HL-60 (cell line): ENCODE data around the gene NUAK2.
"Not testable (repeated sequence)": the region's sequence is repeated elsewhere in the genome, so short reads cannot be mapped to it uniquely, and the experiment has no call there.

ENCODE experiments used
- DNase-seq, 2 experiments: peaks; one replicate each; pipeline ENCODE4 v3.0.0-alpha.2; 2010 to 2020; ENCODE audit warnings: low read depth in 1 of 2, low spot score in 1 of 2
- H3K27ac ChIP-seq: fragments of 250-450 bp; sonication (Bioruptor Pico); replicated peaks from 2 replicates; pipeline ENCODE4 v1.5.1; 2020; ENCODE audit warnings: mild to moderate bottlenecking, moderate library complexity
- H3K27me3 ChIP-seq: fragments of 250-450 bp; sonication (Bioruptor Pico); 2 replicates; pipeline ENCODE4 v1.5.1; 2021; ENCODE audit warnings: mild to moderate bottlenecking, moderate library complexity; ENCODE audit not compliant: insufficient read depth, poor library complexity, severe bottlenecking
- H3K4me3 ChIP-seq: replicated peaks from 2 replicates; pipeline ENCODE4 v1.5.1; 2011; ENCODE audit warnings: mild to moderate bottlenecking, control low read depth, low read length; ENCODE audit not compliant: insufficient read depth
- GABPA ChIP-seq: IDR thresholded peaks from 2 replicates; pipeline ENCODE4 v1.6.1; 2012; ENCODE audit warnings: low read depth
- POLR2AphosphoS5 ChIP-seq: IDR thresholded peaks from 2 replicates; pipeline ENCODE4 v1.6.1; 2012; ENCODE audit warnings: low read depth
- SPI1 ChIP-seq: IDR thresholded peaks from 2 replicates; pipeline ENCODE4 v1.6.1; 2012; ENCODE audit warnings: low read depth, mild to moderate bottlenecking, borderline replicate concordance
- TF ChIP-seq, protein P1 (sequence below): IDR thresholded peaks from one replicate; pipeline ENCODE4 v1.5.1; 2011; ENCODE audit warnings: low read length, control low read depth, inconsistent platforms; ENCODE audit not compliant: insufficient read depth
- TF ChIP-seq, protein P2 (sequence below): IDR thresholded peaks from 2 replicates; pipeline ENCODE4 v1.6.1; 2012; ENCODE audit warnings: low read depth; ENCODE audit not compliant: insufficient replicate concordance

The NUAK2 gene

DNA sequence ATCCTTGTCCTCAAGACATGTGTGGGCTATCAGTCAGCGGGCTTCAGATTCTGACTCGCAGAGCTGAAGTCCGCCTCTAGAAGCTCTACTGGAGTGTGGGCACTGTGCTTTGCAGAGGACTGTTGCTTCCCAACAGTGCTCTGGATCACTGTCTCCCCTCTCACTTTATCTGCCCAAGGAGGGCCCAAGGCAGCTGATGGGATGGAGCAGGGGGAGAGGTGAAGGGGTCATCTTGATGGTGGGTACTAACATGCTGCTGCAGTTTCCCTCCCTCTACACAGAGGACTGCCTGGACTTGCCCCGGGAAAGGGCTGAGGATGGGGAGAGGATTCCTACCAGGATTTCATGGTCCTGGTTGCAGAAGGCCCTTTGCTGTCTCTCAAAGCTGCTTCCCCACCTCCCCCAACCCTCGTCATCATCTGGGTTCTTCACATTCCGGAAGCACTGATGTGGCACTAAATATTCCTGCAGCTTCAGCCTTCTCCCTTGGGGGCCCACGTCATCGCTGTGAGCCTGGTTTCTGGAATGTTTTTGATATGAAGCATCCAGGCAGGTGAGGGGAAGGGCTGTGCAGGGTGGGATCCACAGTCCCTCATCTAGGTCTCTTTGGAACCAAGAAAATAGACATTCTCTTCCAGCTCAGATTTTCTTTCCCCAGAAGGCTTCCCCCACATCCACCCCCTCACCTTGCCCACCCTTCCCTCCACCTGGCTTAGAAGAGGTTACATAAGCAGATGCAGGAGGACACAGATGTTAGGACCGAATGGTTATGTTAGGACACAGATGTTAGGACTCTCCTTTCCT lies 23.2 kb downstream of the NUAK2 start:
- no peak for TF ChIP-seq GABPA
- no peak for TF ChIP-seq POLR2AphosphoS5
- peaks cover 3% of the 10 kb centered on the region for H3K27me3 ChIP-seq
- DNase-seq = no peak
- no peak overlapping the region for H3K27ac ChIP-seq
- no peak overlapping the region for H3K4me3 ChIP-seq

GRCh38 chr1:205297546-205298177 lies 23.9 kb downstream of the NUAK2 start:
- not testable (repeated sequence) for H3K27ac ChIP-seq, DNase-seq, H3K27me3 ChIP-seq, H3K4me3 ChIP-seq

- peaks cover 6% of the 10 kb centered on the region for H3K27me3 ChIP-seq
- no peak for DNase-seq
- no peak overlapping the region for H3K27ac ChIP-seq
- TF ChIP-seq, protein P1, sequence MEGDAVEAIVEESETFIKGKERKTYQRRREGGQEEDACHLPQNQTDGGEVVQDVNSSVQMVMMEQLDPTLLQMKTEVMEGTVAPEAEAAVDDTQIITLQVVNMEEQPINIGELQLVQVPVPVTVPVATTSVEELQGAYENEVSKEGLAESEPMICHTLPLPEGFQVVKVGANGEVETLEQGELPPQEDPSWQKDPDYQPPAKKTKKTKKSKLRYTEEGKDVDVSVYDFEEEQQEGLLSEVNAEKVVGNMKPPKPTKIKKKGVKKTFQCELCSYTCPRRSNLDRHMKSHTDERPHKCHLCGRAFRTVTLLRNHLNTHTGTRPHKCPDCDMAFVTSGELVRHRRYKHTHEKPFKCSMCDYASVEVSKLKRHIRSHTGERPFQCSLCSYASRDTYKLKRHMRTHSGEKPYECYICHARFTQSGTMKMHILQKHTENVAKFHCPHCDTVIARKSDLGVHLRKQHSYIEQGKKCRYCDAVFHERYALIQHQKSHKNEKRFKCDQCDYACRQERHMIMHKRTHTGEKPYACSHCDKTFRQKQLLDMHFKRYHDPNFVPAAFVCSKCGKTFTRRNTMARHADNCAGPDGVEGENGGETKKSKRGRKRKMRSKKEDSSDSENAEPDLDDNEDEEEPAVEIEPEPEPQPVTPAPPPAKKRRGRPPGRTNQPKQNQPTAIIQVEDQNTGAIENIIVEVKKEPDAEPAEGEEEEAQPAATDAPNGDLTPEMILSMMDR = no peak
- no peak for TF ChIP-seq GABPA
- TF ChIP-seq, protein P2, sequence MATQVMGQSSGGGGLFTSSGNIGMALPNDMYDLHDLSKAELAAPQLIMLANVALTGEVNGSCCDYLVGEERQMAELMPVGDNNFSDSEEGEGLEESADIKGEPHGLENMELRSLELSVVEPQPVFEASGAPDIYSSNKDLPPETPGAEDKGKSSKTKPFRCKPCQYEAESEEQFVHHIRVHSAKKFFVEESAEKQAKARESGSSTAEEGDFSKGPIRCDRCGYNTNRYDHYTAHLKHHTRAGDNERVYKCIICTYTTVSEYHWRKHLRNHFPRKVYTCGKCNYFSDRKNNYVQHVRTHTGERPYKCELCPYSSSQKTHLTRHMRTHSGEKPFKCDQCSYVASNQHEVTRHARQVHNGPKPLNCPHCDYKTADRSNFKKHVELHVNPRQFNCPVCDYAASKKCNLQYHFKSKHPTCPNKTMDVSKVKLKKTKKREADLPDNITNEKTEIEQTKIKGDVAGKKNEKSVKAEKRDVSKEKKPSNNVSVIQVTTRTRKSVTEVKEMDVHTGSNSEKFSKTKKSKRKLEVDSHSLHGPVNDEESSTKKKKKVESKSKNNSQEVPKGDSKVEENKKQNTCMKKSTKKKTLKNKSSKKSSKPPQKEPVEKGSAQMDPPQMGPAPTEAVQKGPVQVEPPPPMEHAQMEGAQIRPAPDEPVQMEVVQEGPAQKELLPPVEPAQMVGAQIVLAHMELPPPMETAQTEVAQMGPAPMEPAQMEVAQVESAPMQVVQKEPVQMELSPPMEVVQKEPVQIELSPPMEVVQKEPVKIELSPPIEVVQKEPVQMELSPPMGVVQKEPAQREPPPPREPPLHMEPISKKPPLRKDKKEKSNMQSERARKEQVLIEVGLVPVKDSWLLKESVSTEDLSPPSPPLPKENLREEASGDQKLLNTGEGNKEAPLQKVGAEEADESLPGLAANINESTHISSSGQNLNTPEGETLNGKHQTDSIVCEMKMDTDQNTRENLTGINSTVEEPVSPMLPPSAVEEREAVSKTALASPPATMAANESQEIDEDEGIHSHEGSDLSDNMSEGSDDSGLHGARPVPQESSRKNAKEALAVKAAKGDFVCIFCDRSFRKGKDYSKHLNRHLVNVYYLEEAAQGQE = no peak
- no peak for TF ChIP-seq SPI1
- no peak for TF ChIP-seq POLR2AphosphoS5
- no peak overlapping the region for H3K4me3 ChIP-seq
Observed at GRCh38 chr1:205296154-205296553, 25.4 kb downstream of the NUAK2 start.

DNA sequence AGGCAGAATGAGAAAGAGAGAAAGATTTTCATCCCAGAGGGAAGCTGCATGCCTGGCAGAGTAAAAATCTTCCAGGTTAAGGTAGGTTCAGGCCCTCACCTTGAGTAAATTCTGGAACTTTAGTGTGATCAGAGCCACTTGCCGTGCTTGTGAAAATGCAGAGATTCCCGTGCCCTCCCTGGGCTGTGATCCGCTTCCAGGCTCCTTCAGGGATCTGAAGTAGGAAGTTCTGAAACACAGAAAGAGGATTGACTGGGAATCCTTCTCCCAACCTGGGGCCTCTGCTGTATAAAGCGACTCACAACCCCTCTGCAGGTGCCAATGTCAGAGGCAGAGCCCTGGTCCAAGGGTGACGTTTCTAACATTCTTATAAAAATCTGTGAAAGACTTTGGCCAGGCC lies 26.6 kb downstream of the NUAK2 start:
- no peak for DNase-seq
- TF ChIP-seq GABPA = no peak
- TF ChIP-seq, protein P2 = no peak
- TF ChIP-seq, protein P1 = no peak
- no peak for TF ChIP-seq POLR2AphosphoS5
- TF ChIP-seq SPI1 = no peak
- no peak overlapping the region for H3K27ac ChIP-seq
- H3K4me3 ChIP-seq = no peak overlapping the region
- H3K27me3 ChIP-seq = peaks cover 6% of the 10 kb centered on the region
